HEK293T (cell line): ENCODE results near the gene OMG.
"Not testable (repeated sequence)": the region's sequence is repeated elsewhere in the genome, so short reads cannot be mapped to it uniquely, and the experiment has no call there.

Experiments
- BHLHE40 ChIP-seq: fragments of 450-650 bp; IDR thresholded peaks from 2 replicates; pipeline ENCODE4 v1.6.1; 2016; ENCODE audit warnings: mild to moderate bottlenecking, moderate library complexity, borderline replicate concordance
- SP1 ChIP-seq: fragments of 450-650 bp; IDR thresholded peaks from 2 replicates; pipeline ENCODE4 v1.6.1; 2017
- TARDBP ChIP-seq: fragments of 450-650 bp; IDR thresholded peaks from 2 replicates; pipeline ENCODE4 v1.6.1; 2016

DNA sequence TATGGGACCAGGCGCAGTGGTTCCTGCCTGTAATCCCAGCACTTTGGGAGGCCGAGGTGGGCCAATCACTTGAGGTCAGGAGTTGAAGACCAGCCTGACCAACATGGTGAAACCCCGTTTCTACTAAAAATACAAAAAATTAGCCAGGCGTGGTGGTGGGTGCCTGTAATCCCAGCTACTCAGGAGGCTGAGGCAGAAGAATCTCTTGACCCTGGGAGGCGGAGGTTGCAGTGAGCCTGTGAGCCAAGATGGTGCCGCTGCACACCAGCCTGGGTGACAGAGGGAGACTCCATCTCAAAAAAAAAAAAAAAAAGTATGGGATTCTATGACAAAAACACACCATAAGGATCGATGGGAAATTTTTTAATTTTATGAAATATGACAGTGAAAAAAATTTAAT lies 15.2 kb upstream of the OMG start:
- not testable (repeated sequence) for TF ChIP-seq SP1, BHLHE40, TARDBP
